Measurements from ENCODE around the gene FILIP1. TPM values are rescaled to one million over a fixed set of nuclear protein-coding genes. Genes with fewer than 3 reads are reported as not detected.
"Not testable (repeated sequence)": the region's sequence is repeated elsewhere in the genome, so short reads cannot be mapped to it uniquely, and the experiment has no call there.

FILIP1 gene
- total RNA-seq, 3 donors from 2014 or later = 2.9 to 4.3 (median 4.3) TPM

GRCh38 chr6:75449630-75450206, 43.9 kb downstream of the FILIP1 start:
- H3K36me3 ChIP-seq = no peaks in the 10 kb centered on the region

GRCh38 chr6:75446241-75446880, 47.2 kb downstream of the FILIP1 start:
- H3K4me3 ChIP-seq = no peak overlapping the region
- TF ChIP-seq POLR2AphosphoS5 (IDR thresholded peaks at IDR 0.05) = no peak
- no peak for TF ChIP-seq POLR2A (IDR thresholded peaks at IDR 0.05)
- TF ChIP-seq CTCF (IDR thresholded peaks at IDR 0.05) = no peak
- H3K27me3 ChIP-seq = no peaks in the 10 kb centered on the region
- H3K4me1 ChIP-seq = no peaks in the 10 kb centered on the region
- intact Hi-C loops (cut with DNase I; ENCODE audit: low total_unique reads) = no loop called here
- H3K9me3 ChIP-seq = no peaks in the 10 kb centered on the region
- peak in 1 of 2 donors; percentile 22 for DNase-seq (ENCODE audit: low spot score in 2 of 2)
- H3K27ac ChIP-seq = peak overlapping the region in 1 of 2 donors; percentile 40
- no peaks in the 10 kb centered on the region for H3K36me3 ChIP-seq

More at GRCh38 chr6:75449630-75450206, 43.9 kb downstream of the FILIP1 start:
- Histone ChIP-seq H3K27ac (no peak overlapping the region), H3K27me3 (no peaks in the 10 kb centered on the region), H3K9me3 (no peaks in the 10 kb centered on the region), H3K4me1 (no peaks in the 10 kb centered on the region), H3K4me3 (no peak overlapping the region)
- no peak for DNase-seq (ENCODE audit: low spot score in 2 of 2)
- TF ChIP-seq CTCF (IDR thresholded peaks at IDR 0.05) (no peak), POLR2A (IDR thresholded peaks at IDR 0.05) (no peak), POLR2AphosphoS5 (IDR thresholded peaks at IDR 0.05) (no peak)
- intact Hi-C loops (cut with DNase I; ENCODE audit: low total_unique reads) = no loop called here

GRCh38 chr6:75445738-75446137, 47.9 kb downstream of the FILIP1 start:
- TF ChIP-seq CTCF (IDR thresholded peaks at IDR 0.05) (no peak), POLR2A (IDR thresholded peaks at IDR 0.05) (no peak), POLR2AphosphoS5 (IDR thresholded peaks at IDR 0.05) (no peak)
- H3K9me3 ChIP-seq = no peaks in the 10 kb centered on the region
- H3K4me1 ChIP-seq = no peaks in the 10 kb centered on the region
- no peaks in the 10 kb centered on the region for H3K36me3 ChIP-seq
- H3K27me3 ChIP-seq = no peaks in the 10 kb centered on the region
- no peak overlapping the region for H3K4me3 ChIP-seq
- H3K27ac ChIP-seq = no peak overlapping the region
- intact Hi-C loops (cut with DNase I; ENCODE audit: low total_unique reads) = no loop called here
- DNase-seq (ENCODE audit: low spot score in 2 of 2) = no peak

GRCh38 chr6:75444899-75445298, 48.7 kb downstream of the FILIP1 start:
- H3K4me3 ChIP-seq = no peak overlapping the region
- TF ChIP-seq POLR2A (IDR thresholded peaks at IDR 0.05) (no peak), CTCF (IDR thresholded peaks at IDR 0.05) (no peak), POLR2AphosphoS5 (IDR thresholded peaks at IDR 0.05) (no peak)
- intact Hi-C loops (cut with DNase I; ENCODE audit: low total_unique reads) = no loop called here
- no peaks in the 10 kb centered on the region for H3K4me1 ChIP-seq
- no peaks in the 10 kb centered on the region for H3K9me3 ChIP-seq
- H3K36me3 ChIP-seq = no peaks in the 10 kb centered on the region
- DNase-seq (ENCODE audit: low spot score in 2 of 2) = no peak
- H3K27me3 ChIP-seq = no peaks in the 10 kb centered on the region
- H3K27ac ChIP-seq = no peak overlapping the region

GRCh38 chr6:75441883-75442282, 51.7 kb downstream of the FILIP1 start:
- H3K27ac ChIP-seq; H3K9me3 ChIP-seq; DNase-seq (ENCODE audit: low spot score in 2 of 2); H3K36me3 ChIP-seq; intact Hi-C loops (cut with DNase I; ENCODE audit: low total_unique reads); H3K4me1 ChIP-seq; H3K27me3 ChIP-seq; H3K4me3 ChIP-seq: not testable (repeated sequence)

GRCh38 chr6:75441479-75441878, 52.1 kb downstream of the FILIP1 start:
- H3K27ac ChIP-seq; H3K9me3 ChIP-seq; H3K4me3 ChIP-seq; H3K27me3 ChIP-seq; DNase-seq (ENCODE audit: low spot score in 2 of 2); H3K36me3 ChIP-seq; H3K4me1 ChIP-seq; intact Hi-C loops (cut with DNase I; ENCODE audit: low total_unique reads): not testable (repeated sequence)
